CD14-positive monocyte (primary cell): Measurements from ENCODE around the gene KIAA0930. TPM values are rescaled to one million over a fixed set of nuclear protein-coding genes. Genes with fewer than 3 reads are reported as not detected.

ENCODE experiments used
- DNase-seq, 3 donors: peaks; one replicate each; pipeline ENCODE4 v3.0.0-alpha.2; 2011 to 2022
- H2AFZ ChIP-seq: 2 replicates; pipeline ENCODE4 v1.6.0; 2012; ENCODE audit warnings: mild to moderate bottlenecking, low read depth, low read length, inconsistent platforms; ENCODE audit not compliant: insufficient read depth, poor library complexity, severe bottlenecking
- H3K27ac ChIP-seq, 2 donors: 1 replicate in 1 of 2; 2 replicates in 1 of 2; pipeline ENCODE4 v1.5.1; 2012 to 2013; ENCODE audit warnings: low read length in 2 of 2, control low read depth in 1 of 2, inconsistent platforms in 1 of 2, low read depth in 1 of 2, mild to moderate bottlenecking in 1 of 2
- H3K27me3 ChIP-seq, 2 donors: one replicate each; pipeline versions ENCODE4 v1.6.0 to v1.6.1; 2011 to 2013; ENCODE audit warnings: low read length in 2 of 2; ENCODE audit not compliant: control insufficient read depth in 2 of 2, insufficient read depth in 2 of 2
- H3K36me3 ChIP-seq, 2 donors: replicated peaks in 1 of 2; 1 replicate in 1 of 2; 2 replicates in 1 of 2; pipeline versions ENCODE4 v1.5.1 to v1.6.1; 2012 to 2013; ENCODE audit warnings: low read length in 2 of 2, control low read depth in 1 of 2, inconsistent platforms in 1 of 2, mild to moderate bottlenecking in 1 of 2; ENCODE audit not compliant: insufficient read depth in 2 of 2, control insufficient read depth in 1 of 2
- H3K4me1 ChIP-seq, 2 donors: 1 replicate in 1 of 2; 2 replicates in 1 of 2; pipeline versions ENCODE4 v1.5.1 to v1.6.1; 2012 to 2013; ENCODE audit warnings: low read length in 2 of 2, control low read depth in 1 of 2, inconsistent platforms in 1 of 2, mild to moderate bottlenecking in 1 of 2, moderate library complexity in 1 of 2; ENCODE audit not compliant: insufficient read depth in 2 of 2, control insufficient read depth in 1 of 2
- H3K4me2 ChIP-seq: replicated peaks from 2 replicates; pipeline ENCODE3; 2012; ENCODE audit warnings: low read length, moderate library complexity, mild to moderate bottlenecking; ENCODE audit not compliant: poor library complexity, severe bottlenecking; ENCODE audit errors: extremely low read depth
- H3K4me3 ChIP-seq, 3 experiments: fragments of 200-600 bp in 1 of 3; sonication (generic) in 1 of 3; replicated peaks in 1 of 3; 1 replicate in 2 of 3; 2 replicates in 1 of 3; pipeline ENCODE4 v1.5.1; 2011 to 2013; ENCODE audit warnings: low read length in 3 of 3, mild to moderate bottlenecking in 3 of 3, control low read depth in 2 of 3, low read depth in 2 of 3, inconsistent platforms in 1 of 3, moderate library complexity in 1 of 3
- H3K79me2 ChIP-seq: 2 replicates; pipeline ENCODE4 v1.6.0; 2012; ENCODE audit warnings: mild to moderate bottlenecking, control low read depth, inconsistent platforms, low read length, moderate library complexity; ENCODE audit not compliant: insufficient read depth
- H3K9ac ChIP-seq: 2 replicates; pipeline ENCODE4 v1.6.0; 2017; ENCODE audit warnings: low read length, mild to moderate bottlenecking; ENCODE audit not compliant: insufficient read depth, poor library complexity, severe bottlenecking
- H3K9me3 ChIP-seq, 2 donors: replicated peaks in 1 of 2; 1 replicate in 1 of 2; 2 replicates in 1 of 2; pipeline versions ENCODE4 v1.5.1 to v1.6.1; 2012 to 2013; ENCODE audit warnings: low read length in 2 of 2, control low read depth in 1 of 2; ENCODE audit not compliant: control insufficient read depth in 1 of 2, insufficient read depth in 1 of 2
- H4K20me1 ChIP-seq: 2 replicates; pipeline ENCODE4 v1.6.0; 2012; ENCODE audit warnings: mild to moderate bottlenecking, low read length, control low read depth, moderate library complexity; ENCODE audit not compliant: insufficient read depth
- H3K27ac Mint-ChIP-seq, 7 donors: one replicate each; pipeline ENCODE4 v1.8.0; 2020; ENCODE audit warnings: mild to moderate bottlenecking in 7 of 7, mixed read lengths in 7 of 7, moderate library complexity in 6 of 7, inconsistent platforms in 2 of 7
- H3K27me3 Mint-ChIP-seq, 3 donors: one replicate each; pipeline ENCODE4 v1.8.0; 2021 to 2022; ENCODE audit warnings: low read depth in 3 of 3, mild to moderate bottlenecking in 3 of 3, mixed read lengths in 3 of 3, moderate library complexity in 3 of 3, inconsistent platforms in 1 of 3
- H3K36me3 Mint-ChIP-seq, 2 donors: one replicate each; pipeline ENCODE4 v1.8.0; 2020; ENCODE audit warnings: mixed read lengths in 2 of 2, inconsistent platforms in 1 of 2, mild to moderate bottlenecking in 1 of 2
- H3K4me1 Mint-ChIP-seq: one replicate; pipeline ENCODE4 v1.8.0; 2020; ENCODE audit warnings: mild to moderate bottlenecking, mixed read lengths
- H3K4me3 Mint-ChIP-seq, 2 donors: one replicate each; pipeline ENCODE4 v1.8.0; 2020; ENCODE audit warnings: mild to moderate bottlenecking in 2 of 2, mixed read lengths in 2 of 2, moderate library complexity in 1 of 2
- H3K9me3 Mint-ChIP-seq, 7 donors: one replicate each; pipeline ENCODE4 v1.8.0; 2020 to 2022; ENCODE audit warnings: mixed read lengths in 7 of 7, mild to moderate bottlenecking in 6 of 7, moderate library complexity in 6 of 7, inconsistent platforms in 2 of 7
- WGBS: methylation state at CpG from one replicate; pipeline ENCODE4 v1.1.5; 2013; ENCODE audit warnings: missing lambda C conversion rate; ENCODE audit not compliant: insufficient coverage; 5-methylcytosine and 5-hydroxymethylcytosine counted together
- intact Hi-C, 2 donors: fragments of 100-400 bp; cut with micrococcal nuclease; formaldehyde crosslinking; loops; one replicate each; pipeline versions ENCODE4 v1.15.0 to v1.15.1; 2023
- polyA plus RNA-seq, 3 donors: library from polyadenylated mRNA; depleted of rRNA in 1 of 3; unstranded in 2 of 3; stranded (reverse) in 1 of 3; fragments of 300-500 nt in 2 of 3; fragments of >200 nt in 1 of 3; fragmentation: Illumina TruSeq in 2 of 3; gene quantifications; 1 replicate in 2 of 3; 2 replicates in 1 of 3; pipeline ENCODE4 v1.2.3, GENCODE V29; 2012 to 2021
- TF ChIP-seq, protein P1 (sequence below): fragments of 200-600 bp; IDR thresholded peaks from one replicate; pipeline ENCODE4 v1.8.0; 2022; ENCODE audit warnings: antibody characterized with exemption, mild to moderate bottlenecking

Gene KIAA0930
- polyA plus RNA-seq, 3 donors: 14.0 to 89.1 (median 15.6) TPM

DNA sequence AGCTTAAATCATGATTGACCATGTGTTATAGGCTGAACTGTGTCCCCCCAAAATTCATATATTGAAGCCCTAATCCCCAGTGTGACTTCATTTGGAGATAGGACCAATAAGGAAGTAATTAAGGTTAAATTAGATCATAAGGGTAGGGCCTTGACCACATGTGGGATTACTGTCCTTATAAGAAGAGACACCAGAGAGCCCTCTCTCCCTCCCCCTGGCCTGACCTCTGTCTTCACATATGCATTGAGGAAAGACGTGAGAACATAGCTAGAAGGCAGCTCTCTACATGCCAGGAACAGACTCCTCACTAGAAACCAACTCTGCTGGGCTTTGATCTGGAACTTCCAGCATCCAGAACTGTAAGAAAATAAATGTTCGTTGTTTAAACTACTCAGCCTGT lies 90.6 kb downstream of the KIAA0930 start:
- H3K36me3 Mint-ChIP-seq: peaks cover 52 to 60% of the 10 kb centered on the region in 2 donors
- intact Hi-C loops: no loop called here

DNA sequence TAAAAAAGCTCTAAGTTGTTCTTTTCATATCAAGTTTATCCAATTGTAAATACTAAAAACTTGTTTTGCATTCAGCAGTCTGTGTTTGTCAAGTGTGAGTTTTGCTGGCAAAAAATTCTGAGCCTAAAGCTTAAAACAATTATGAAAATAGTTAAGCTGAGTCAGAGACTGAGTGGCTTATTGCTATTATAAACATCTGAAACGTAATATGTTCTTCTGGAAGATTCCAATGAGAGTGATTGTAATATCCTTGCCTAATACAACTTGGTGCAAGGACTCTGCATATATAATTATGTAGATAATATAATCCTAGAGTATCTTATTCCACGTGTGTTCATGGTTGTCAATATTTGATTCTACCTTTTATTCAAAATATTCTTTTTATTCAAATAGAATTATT lies 91.0 kb downstream of the KIAA0930 start:
- no peaks in the 10 kb centered on the region for H3K4me1 ChIP-seq
- H3K79me2 ChIP-seq: peaks cover 14% of the 10 kb centered on the region
- Mint-ChIP-seq H3K27ac (no peak overlapping the region), H3K27me3 (peaks cover 0 to 2% (median 2%) of the 10 kb centered on the region in 3 donors), H3K9me3 (no peaks in the 10 kb centered on the region), H3K4me3 (no peak overlapping the region), H3K36me3 (peaks cover 52 to 57% of the 10 kb centered on the region in 2 donors), H3K4me1 (peaks cover 4% of the 10 kb centered on the region)
- TF ChIP-seq, protein P1, sequence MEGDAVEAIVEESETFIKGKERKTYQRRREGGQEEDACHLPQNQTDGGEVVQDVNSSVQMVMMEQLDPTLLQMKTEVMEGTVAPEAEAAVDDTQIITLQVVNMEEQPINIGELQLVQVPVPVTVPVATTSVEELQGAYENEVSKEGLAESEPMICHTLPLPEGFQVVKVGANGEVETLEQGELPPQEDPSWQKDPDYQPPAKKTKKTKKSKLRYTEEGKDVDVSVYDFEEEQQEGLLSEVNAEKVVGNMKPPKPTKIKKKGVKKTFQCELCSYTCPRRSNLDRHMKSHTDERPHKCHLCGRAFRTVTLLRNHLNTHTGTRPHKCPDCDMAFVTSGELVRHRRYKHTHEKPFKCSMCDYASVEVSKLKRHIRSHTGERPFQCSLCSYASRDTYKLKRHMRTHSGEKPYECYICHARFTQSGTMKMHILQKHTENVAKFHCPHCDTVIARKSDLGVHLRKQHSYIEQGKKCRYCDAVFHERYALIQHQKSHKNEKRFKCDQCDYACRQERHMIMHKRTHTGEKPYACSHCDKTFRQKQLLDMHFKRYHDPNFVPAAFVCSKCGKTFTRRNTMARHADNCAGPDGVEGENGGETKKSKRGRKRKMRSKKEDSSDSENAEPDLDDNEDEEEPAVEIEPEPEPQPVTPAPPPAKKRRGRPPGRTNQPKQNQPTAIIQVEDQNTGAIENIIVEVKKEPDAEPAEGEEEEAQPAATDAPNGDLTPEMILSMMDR: no peak
- no peak overlapping the region for H3K9ac ChIP-seq
- no peak for DNase-seq
- no peak overlapping the region for H3K4me2 ChIP-seq
- WGBS: no CpG with 5 or more reads among the region's 2 CpGs
- no peaks in the 10 kb centered on the region for H3K9me3 ChIP-seq
- peaks cover 34 to 65% of the 10 kb centered on the region in 2 donors for H3K36me3 ChIP-seq
- no peaks in the 10 kb centered on the region for H4K20me1 ChIP-seq
- H3K27me3 ChIP-seq: no peaks in the 10 kb centered on the region
- no peak overlapping the region for H3K4me3 ChIP-seq
- H2AFZ ChIP-seq: no peak overlapping the region
- intact Hi-C loops: no loop called here
- H3K27ac ChIP-seq: no peak overlapping the region

More for the DNA sequence above, 90.6 kb downstream of the KIAA0930 start:
- no peaks in the 10 kb centered on the region for H3K9me3 Mint-ChIP-seq
- peaks cover 7% of the 10 kb centered on the region for H3K4me1 Mint-ChIP-seq
- H3K4me2 ChIP-seq: no peak overlapping the region
- no peak overlapping the region for H3K9ac ChIP-seq
- no peak overlapping the region for H3K4me3 ChIP-seq
- no peak overlapping the region for H3K27ac ChIP-seq
- H3K79me2 ChIP-seq: peaks cover 15% of the 10 kb centered on the region
- no peak overlapping the region for H2AFZ ChIP-seq
- no peaks in the 10 kb centered on the region for H3K4me1 ChIP-seq
- H3K9me3 ChIP-seq: no peaks in the 10 kb centered on the region
- peaks cover 0 to 2% (median 2%) of the 10 kb centered on the region in 3 donors for H3K27me3 Mint-ChIP-seq
- WGBS: no CpG with 5 or more reads among the region's 2 CpGs
- DNase-seq: no peak
- H3K4me3 Mint-ChIP-seq: no peak overlapping the region
- H3K27ac Mint-ChIP-seq: peak overlapping the region in 1 of 7 donors; percentile 22
- H4K20me1 ChIP-seq: no peaks in the 10 kb centered on the region
- H3K36me3 ChIP-seq: peaks cover 34 to 70% of the 10 kb centered on the region in 2 donors
- no peaks in the 10 kb centered on the region for H3K27me3 ChIP-seq
- TF ChIP-seq, protein P1: no peak
